Thyroid gland (tissue), 4 donors: Measurements from ENCODE around the gene SLC29A3.

Experiments used
- CTCF ChIP-seq, 6 experiments: fragments of 200-600 bp in 3 of 6; fragments of 450-650 bp in 3 of 6; sonication (generic) in 3 of 6; IDR thresholded peaks; one replicate each; pipeline ENCODE4 v1.5.1; 2016 to 2019; ENCODE audit warnings: antibody characterized with exemption in 6 of 6, mild to moderate bottlenecking in 2 of 6, inconsistent platforms in 1 of 6, moderate library complexity in 1 of 6
- POLR2A ChIP-seq, 2 donors: fragments of 450-650 bp; IDR thresholded peaks; one replicate each; pipeline ENCODE4 v1.6.1; 2017; ENCODE audit warnings: antibody characterized with exemption in 2 of 2, mild to moderate bottlenecking in 2 of 2, moderate library complexity in 1 of 2

- no peak for TF ChIP-seq CTCF (IDR thresholded peaks at IDR 0.05)
- no peak for TF ChIP-seq POLR2A (IDR thresholded peaks at IDR 0.05)
Measured at GRCh38 chr10:71325267-71325666, 6.2 kb downstream of the SLC29A3 start.
